ENCODE data around the gene HEBP1. TPM values are rescaled to one million over a fixed set of nuclear protein-coding genes. Genes with fewer than 3 reads are reported as not detected.

HEBP1 gene
- total RNA-seq, 1 experiment from 2014 or later: 19.3 TPM

- no peaks in the 10 kb centered on the region for H3K9me3 ChIP-seq (ENCODE audit: control insufficient read depth, insufficient read depth, low read depth, low read length)
- H3K27me3 ChIP-seq (ENCODE audit: control insufficient read depth, insufficient read depth, low read length): no peaks in the 10 kb centered on the region
- BruUV-seq (replicated peaks): no TSS peak
- ATAC-seq: peak; percentile 76
- H3K4me1 ChIP-seq (ENCODE audit: control insufficient read depth, insufficient read depth, low read length): no peaks in the 10 kb centered on the region; the same call in none of the 2 replicates
- TF ChIP-seq POLR2AphosphoS5 (IDR thresholded peaks at IDR 0.05; ENCODE audit: low read depth, low read length) (no peak), SIN3A (IDR thresholded peaks at IDR 0.05; ENCODE audit: borderline replicate concordance, insufficient read depth, low read depth, low read length) (no peak), TCF7L2 (IDR thresholded peaks at IDR 0.05; ENCODE audit: low read depth, low read length) (no peak), REST (IDR thresholded peaks at IDR 0.05; ENCODE audit: insufficient read depth in 1 of 2, low read depth in 2 of 2, low read length in 1 of 2) (no peak)
- TF ChIP-seq, protein P1, sequence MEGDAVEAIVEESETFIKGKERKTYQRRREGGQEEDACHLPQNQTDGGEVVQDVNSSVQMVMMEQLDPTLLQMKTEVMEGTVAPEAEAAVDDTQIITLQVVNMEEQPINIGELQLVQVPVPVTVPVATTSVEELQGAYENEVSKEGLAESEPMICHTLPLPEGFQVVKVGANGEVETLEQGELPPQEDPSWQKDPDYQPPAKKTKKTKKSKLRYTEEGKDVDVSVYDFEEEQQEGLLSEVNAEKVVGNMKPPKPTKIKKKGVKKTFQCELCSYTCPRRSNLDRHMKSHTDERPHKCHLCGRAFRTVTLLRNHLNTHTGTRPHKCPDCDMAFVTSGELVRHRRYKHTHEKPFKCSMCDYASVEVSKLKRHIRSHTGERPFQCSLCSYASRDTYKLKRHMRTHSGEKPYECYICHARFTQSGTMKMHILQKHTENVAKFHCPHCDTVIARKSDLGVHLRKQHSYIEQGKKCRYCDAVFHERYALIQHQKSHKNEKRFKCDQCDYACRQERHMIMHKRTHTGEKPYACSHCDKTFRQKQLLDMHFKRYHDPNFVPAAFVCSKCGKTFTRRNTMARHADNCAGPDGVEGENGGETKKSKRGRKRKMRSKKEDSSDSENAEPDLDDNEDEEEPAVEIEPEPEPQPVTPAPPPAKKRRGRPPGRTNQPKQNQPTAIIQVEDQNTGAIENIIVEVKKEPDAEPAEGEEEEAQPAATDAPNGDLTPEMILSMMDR (IDR thresholded peaks at IDR 0.05): no peak
- peak overlapping the region; percentile 71 to 72 for H3K4me3 ChIP-seq (ENCODE audit: low read depth in 2 of 2, low read length in 2 of 2)
- no peak for DNase-seq (ENCODE audit: low read depth, low spot score)
- no peaks in the 10 kb centered on the region for H3K36me3 ChIP-seq (ENCODE audit: control insufficient read depth, insufficient read depth, low read length)
- peak overlapping the region; percentile 65 for H3K27ac ChIP-seq (ENCODE audit: low read length)
- ChIA-PET CTCF (no interaction called here), POLR2A (no interaction called here)
- in situ Hi-C loops (cut with HindIII; ENCODE audit: low pct_unique_long_range_greater_than_20kb, low sequenced_read_pairs) (no loop called here), intact Hi-C loops (cut with micrococcal nuclease; ENCODE audit: unreplicated experiment) (no loop called here)
Observed at GRCh38 chr12:13000616-13000924, 505 bp upstream of the HEBP1 start.

DNA sequence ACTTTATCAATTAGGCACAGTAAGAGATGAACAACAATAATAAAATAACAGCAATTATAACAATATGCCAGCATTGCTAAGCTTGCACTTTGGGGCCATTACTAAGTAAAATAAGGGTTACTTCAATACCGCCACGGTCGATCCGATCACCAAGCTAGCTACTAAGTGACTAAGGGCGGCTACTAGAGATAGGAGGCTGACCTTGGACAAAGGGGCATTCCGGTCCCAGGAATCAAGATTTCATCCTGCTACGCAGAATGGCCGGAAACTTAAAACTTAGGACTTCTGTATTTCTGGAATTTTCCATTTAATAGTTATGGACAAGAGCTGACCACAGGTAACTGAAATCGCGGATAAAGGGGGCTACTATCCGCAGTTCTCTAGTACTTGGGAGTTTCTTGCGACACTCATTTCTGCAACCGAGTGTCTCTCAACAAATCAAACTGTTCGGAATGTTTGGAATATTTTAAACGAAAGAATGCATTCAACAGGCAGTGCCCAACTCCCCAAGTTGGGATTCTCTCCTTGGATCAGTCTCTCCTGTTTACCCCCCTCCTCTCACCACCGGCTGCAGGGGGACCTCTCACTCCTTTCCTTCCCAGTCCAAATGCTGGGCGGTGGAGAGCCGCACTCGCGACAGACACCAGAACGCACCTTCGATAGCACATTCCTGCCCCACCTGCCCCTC lies 650 bp downstream of the HEBP1 start:
- peak overlapping the region; percentile 72 to 76 for H3K4me3 ChIP-seq (ENCODE audit: low read depth in 2 of 2, low read length in 2 of 2)
- ATAC-seq: peak; percentile 28
- H3K4me1 ChIP-seq (ENCODE audit: control insufficient read depth, insufficient read depth, low read length): no peaks in the 10 kb centered on the region; the same call in none of the 2 replicates
- TF ChIP-seq POLR2AphosphoS5 (IDR thresholded peaks at IDR 0.05; ENCODE audit: low read depth, low read length) (no peak), TCF7L2 (IDR thresholded peaks at IDR 0.05; ENCODE audit: low read depth, low read length) (no peak), REST (IDR thresholded peaks at IDR 0.05; ENCODE audit: insufficient read depth in 1 of 2, low read depth in 2 of 2, low read length in 1 of 2) (no peak), SIN3A (IDR thresholded peaks at IDR 0.05; ENCODE audit: borderline replicate concordance, insufficient read depth, low read depth, low read length) (no peak)
- TF ChIP-seq, protein P1 (IDR thresholded peaks at IDR 0.05): no peak
- in situ Hi-C loops (cut with HindIII; ENCODE audit: low pct_unique_long_range_greater_than_20kb, low sequenced_read_pairs): no loop called here
- H3K27me3 ChIP-seq (ENCODE audit: control insufficient read depth, insufficient read depth, low read length): no peaks in the 10 kb centered on the region
- H3K36me3 ChIP-seq (ENCODE audit: control insufficient read depth, insufficient read depth, low read length): no peaks in the 10 kb centered on the region
- intact Hi-C loops (cut with micrococcal nuclease; ENCODE audit: unreplicated experiment): no loop called here
- CTCF ChIA-PET: interaction anchor here (0.6 kb wide), 1 partner anchor 212 kb away, joined by 3 read pairs; no protein-coding TSS in a partner anchor
- BruUV-seq (replicated peaks): no TSS peak
- peak overlapping the region; percentile 74 for H3K27ac ChIP-seq (ENCODE audit: low read length)
- no peak for DNase-seq (ENCODE audit: low read depth, low spot score)
- POLR2A ChIA-PET: no interaction called here
- H3K9me3 ChIP-seq (ENCODE audit: control insufficient read depth, insufficient read depth, low read depth, low read length): no peaks in the 10 kb centered on the region
